Activated T-helper 9 cell treated with anti-CD3 and anti-CD28 coated beads, Interleukin-2, amount 50 U/mL, for 16 hours (primary cell): ENCODE results near the gene TCFL5.
A peak's percentile ranks its signal among the peaks of the same experiment; 100 is the strongest.

Experiments
- DNase-seq: peaks from one replicate; pipeline ENCODE4 v3.0.0-alpha.2; 2020; ENCODE audit warnings: low read depth

The TCFL5 gene

GRCh38 chr20:62795023-62795761 is 66.4 kb downstream of the TCFL5 start:
- DNase-seq = peak; percentile 53

GRCh38 chr20:62794007-62794724 is 67.5 kb downstream of the TCFL5 start:
- peak; percentile 86 for DNase-seq

- no peak for DNase-seq
Measured at GRCh38 chr20:62793757-62794006, 67.9 kb downstream of the TCFL5 start.

- no peak for DNase-seq
Measured at GRCh38 chr20:62792940-62793756, 68.5 kb downstream of the TCFL5 start.

GRCh38 chr20:62792182-62792939 is 69.3 kb downstream of the TCFL5 start:
- no peak for DNase-seq

- DNase-seq = peak; percentile 48
Measured at GRCh38 chr20:62791301-62792181, 70.1 kb downstream of the TCFL5 start.
